ENCODE measurements around the gene MTG1.
"Not testable (repeated sequence)": the region's sequence is repeated elsewhere in the genome, so short reads cannot be mapped to it uniquely, and the experiment has no call there.

Gene MTG1

GRCh38 chr10:133358925-133359310, 35.0 kb upstream of the MTG1 start:
- DNase-seq (ENCODE audit: low read depth) = no peak

GRCh38 chr10:133359554-133359971, 34.4 kb upstream of the MTG1 start:
- no peak for DNase-seq (ENCODE audit: low read depth)

- DNase-seq (ENCODE audit: low read depth) = no peak
Measured at GRCh38 chr10:133359972-133360610, 33.9 kb upstream of the MTG1 start.

GRCh38 chr10:133361227-133361626, 32.7 kb upstream of the MTG1 start:
- no peak for DNase-seq (ENCODE audit: low read depth)

GRCh38 chr10:133361773-133362441, 32.0 kb upstream of the MTG1 start:
- DNase-seq (ENCODE audit: low read depth) = no peak

GRCh38 chr10:133362846-133363245, 31.1 kb upstream of the MTG1 start:
- no peak for DNase-seq (ENCODE audit: low read depth)

- no peak for DNase-seq (ENCODE audit: low read depth)
Measured at GRCh38 chr10:133364645-133365431, 29.1 kb upstream of the MTG1 start.

- DNase-seq (ENCODE audit: low read depth) = no peak
Measured at GRCh38 chr10:133365461-133366129, 28.4 kb upstream of the MTG1 start.

- DNase-seq (ENCODE audit: low read depth) = no peak
Measured at GRCh38 chr10:133366130-133366478, 27.9 kb upstream of the MTG1 start.

GRCh38 chr10:133366751-133367150, 27.2 kb upstream of the MTG1 start:
- no peak for DNase-seq (ENCODE audit: low read depth)

GRCh38 chr10:133367461-133367860, 26.5 kb upstream of the MTG1 start:
- DNase-seq (ENCODE audit: low read depth) = not testable (repeated sequence)

- no peak for DNase-seq (ENCODE audit: low read depth)
Measured at GRCh38 chr10:133368153-133368552, 25.8 kb upstream of the MTG1 start.

GRCh38 chr10:133370030-133370786, 23.7 kb upstream of the MTG1 start:
- DNase-seq (ENCODE audit: low read depth) = no peak

GRCh38 chr10:133372507-133372906, 21.4 kb upstream of the MTG1 start:
- no peak for DNase-seq (ENCODE audit: low read depth)

- DNase-seq (ENCODE audit: low read depth) = peak; percentile 93
Measured at GRCh38 chr10:133373174-133374090, 20.5 kb upstream of the MTG1 start, which contains the start of gene ECHS1. Gene ECHS1, minus strand, starts transcription at chr10:133373354. Its CDS starts 21 bp downstream, at chr10:133373333.

- DNase-seq (ENCODE audit: low read depth) = no peak
Measured at GRCh38 chr10:133375357-133376115, 18.4 kb upstream of the MTG1 start.

- not testable (repeated sequence) for DNase-seq (ENCODE audit: low read depth)
Measured at GRCh38 chr10:133376183-133376582, 17.8 kb upstream of the MTG1 start.

GRCh38 chr10:133377025-133377817, 16.7 kb upstream of the MTG1 start:
- no peak for DNase-seq (ENCODE audit: low read depth)

- no peak for DNase-seq (ENCODE audit: low read depth)
Measured at GRCh38 chr10:133377818-133378250, 16.1 kb upstream of the MTG1 start.
